Measurements from ENCODE around the gene PRICKLE3.
A peak's percentile ranks its signal among the peaks of the same experiment; 100 is the strongest.

The PRICKLE3 gene

DNA sequence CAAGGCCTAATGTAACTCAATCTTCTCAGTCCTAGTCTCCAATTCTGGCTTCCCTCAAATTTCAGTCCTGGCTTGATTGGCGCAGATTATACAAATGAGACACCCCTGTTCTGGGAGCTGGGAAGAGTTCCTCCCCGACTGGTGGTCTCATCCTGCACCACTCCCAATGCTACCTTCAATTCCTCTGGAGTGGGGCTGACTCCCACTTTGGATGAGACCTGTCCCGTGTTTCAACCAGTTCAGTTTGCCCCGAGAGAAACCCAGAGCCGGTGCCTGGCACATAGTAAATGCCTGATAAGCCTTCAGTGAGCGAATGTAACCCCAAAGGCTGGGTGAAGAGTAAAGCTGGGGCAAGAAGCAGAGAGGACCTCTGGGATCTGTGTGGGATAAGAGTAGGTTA is 17.8 kb upstream of the PRICKLE3 start:
- TF ChIP-seq, protein P1, sequence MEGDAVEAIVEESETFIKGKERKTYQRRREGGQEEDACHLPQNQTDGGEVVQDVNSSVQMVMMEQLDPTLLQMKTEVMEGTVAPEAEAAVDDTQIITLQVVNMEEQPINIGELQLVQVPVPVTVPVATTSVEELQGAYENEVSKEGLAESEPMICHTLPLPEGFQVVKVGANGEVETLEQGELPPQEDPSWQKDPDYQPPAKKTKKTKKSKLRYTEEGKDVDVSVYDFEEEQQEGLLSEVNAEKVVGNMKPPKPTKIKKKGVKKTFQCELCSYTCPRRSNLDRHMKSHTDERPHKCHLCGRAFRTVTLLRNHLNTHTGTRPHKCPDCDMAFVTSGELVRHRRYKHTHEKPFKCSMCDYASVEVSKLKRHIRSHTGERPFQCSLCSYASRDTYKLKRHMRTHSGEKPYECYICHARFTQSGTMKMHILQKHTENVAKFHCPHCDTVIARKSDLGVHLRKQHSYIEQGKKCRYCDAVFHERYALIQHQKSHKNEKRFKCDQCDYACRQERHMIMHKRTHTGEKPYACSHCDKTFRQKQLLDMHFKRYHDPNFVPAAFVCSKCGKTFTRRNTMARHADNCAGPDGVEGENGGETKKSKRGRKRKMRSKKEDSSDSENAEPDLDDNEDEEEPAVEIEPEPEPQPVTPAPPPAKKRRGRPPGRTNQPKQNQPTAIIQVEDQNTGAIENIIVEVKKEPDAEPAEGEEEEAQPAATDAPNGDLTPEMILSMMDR (IDR thresholded peaks at IDR 0.05): no peak
- H3K9me3 ChIP-seq (ENCODE audit: control insufficient read depth, low read length): no peaks in the 10 kb centered on the region

DNA sequence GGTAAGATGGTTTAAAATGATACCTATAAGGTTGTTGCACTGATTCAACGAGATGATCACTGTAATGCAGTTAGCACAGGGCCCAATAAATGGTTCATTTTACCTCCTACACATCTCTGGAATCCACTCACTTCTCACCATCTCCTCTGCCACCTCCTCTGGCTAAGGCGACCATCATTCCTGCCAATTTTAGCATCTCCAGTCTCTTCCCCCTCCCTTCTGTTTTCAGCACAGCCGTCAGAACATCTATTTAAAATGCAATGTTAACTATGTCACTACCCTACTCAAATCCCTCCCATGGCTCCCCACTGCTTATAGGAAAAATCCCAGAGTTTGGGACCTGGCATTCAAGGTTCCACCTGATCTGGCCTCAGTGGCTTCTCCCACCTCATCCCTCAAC is 17.4 kb upstream of the PRICKLE3 start:
- Histone ChIP-seq H2AFZ (no peak overlapping the region), H3K36me3 (ENCODE audit: control insufficient read depth, insufficient read depth, low read length) (no peaks in the 10 kb centered on the region), H3K4me1 (peaks cover 3% of the 10 kb centered on the region), H3K27ac (no peak overlapping the region), H3K9me3 (ENCODE audit: control insufficient read depth, low read length) (no peaks in the 10 kb centered on the region), H3K79me2 (no peaks in the 10 kb centered on the region), H3K27me3 (ENCODE audit: control insufficient read depth, insufficient read depth, low read length) (no peaks in the 10 kb centered on the region), H3K9ac (no peak overlapping the region), H3K4me3 (ENCODE audit: low read depth, low read length) (no peak overlapping the region), H3K4me2 (ENCODE audit: low read length) (no peak overlapping the region)
- TF ChIP-seq, protein P1 (IDR thresholded peaks at IDR 0.05): no peak

More for the DNA sequence above, 17.8 kb upstream of the PRICKLE3 start:
- H3K27me3 ChIP-seq (ENCODE audit: control insufficient read depth, insufficient read depth, low read length): no peaks in the 10 kb centered on the region
- H3K36me3 ChIP-seq (ENCODE audit: control insufficient read depth, insufficient read depth, low read length): no peaks in the 10 kb centered on the region
- H3K9ac ChIP-seq: no peak overlapping the region
- H3K4me1 ChIP-seq: peaks cover 3% of the 10 kb centered on the region
- H3K79me2 ChIP-seq: no peaks in the 10 kb centered on the region
- no peak overlapping the region for H3K4me3 ChIP-seq (ENCODE audit: low read depth, low read length)
- H2AFZ ChIP-seq: no peak overlapping the region
- no peak overlapping the region for H3K4me2 ChIP-seq (ENCODE audit: low read length)
- no peak overlapping the region for H3K27ac ChIP-seq

DNA sequence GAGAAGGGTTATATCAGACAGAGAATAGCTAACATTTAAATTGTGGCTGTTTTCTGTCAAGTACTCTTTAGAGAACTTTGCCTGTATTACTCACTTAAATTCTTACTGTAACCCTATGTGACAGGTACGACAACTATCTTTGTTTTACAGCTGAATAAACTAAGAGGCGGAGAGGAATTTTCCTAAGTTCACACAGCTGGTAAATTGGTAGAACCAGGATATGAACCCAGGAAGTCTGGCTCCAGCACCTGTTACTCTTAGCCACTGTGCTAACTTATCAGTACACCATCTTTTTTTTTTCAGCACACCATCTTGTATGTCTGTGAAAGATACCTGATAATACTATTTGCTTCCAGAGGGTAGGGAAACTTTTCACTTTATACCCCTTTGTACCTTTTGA is 15.8 kb upstream of the PRICKLE3 start:
- H3K79me2 ChIP-seq: no peaks in the 10 kb centered on the region
- no peaks in the 10 kb centered on the region for H3K36me3 ChIP-seq (ENCODE audit: control insufficient read depth, insufficient read depth, low read length)
- no peak overlapping the region for H2AFZ ChIP-seq
- H3K4me1 ChIP-seq: peaks cover 3% of the 10 kb centered on the region
- no peak overlapping the region for H3K4me2 ChIP-seq (ENCODE audit: low read length)
- no peak overlapping the region for H3K4me3 ChIP-seq (ENCODE audit: low read depth, low read length)
- TF ChIP-seq, protein P1 (IDR thresholded peaks at IDR 0.05): no peak
- H3K9me3 ChIP-seq (ENCODE audit: control insufficient read depth, low read length): no peaks in the 10 kb centered on the region
- H3K27me3 ChIP-seq (ENCODE audit: control insufficient read depth, insufficient read depth, low read length): no peaks in the 10 kb centered on the region
- no peak overlapping the region for H3K27ac ChIP-seq
- no peak overlapping the region for H3K9ac ChIP-seq

DNA sequence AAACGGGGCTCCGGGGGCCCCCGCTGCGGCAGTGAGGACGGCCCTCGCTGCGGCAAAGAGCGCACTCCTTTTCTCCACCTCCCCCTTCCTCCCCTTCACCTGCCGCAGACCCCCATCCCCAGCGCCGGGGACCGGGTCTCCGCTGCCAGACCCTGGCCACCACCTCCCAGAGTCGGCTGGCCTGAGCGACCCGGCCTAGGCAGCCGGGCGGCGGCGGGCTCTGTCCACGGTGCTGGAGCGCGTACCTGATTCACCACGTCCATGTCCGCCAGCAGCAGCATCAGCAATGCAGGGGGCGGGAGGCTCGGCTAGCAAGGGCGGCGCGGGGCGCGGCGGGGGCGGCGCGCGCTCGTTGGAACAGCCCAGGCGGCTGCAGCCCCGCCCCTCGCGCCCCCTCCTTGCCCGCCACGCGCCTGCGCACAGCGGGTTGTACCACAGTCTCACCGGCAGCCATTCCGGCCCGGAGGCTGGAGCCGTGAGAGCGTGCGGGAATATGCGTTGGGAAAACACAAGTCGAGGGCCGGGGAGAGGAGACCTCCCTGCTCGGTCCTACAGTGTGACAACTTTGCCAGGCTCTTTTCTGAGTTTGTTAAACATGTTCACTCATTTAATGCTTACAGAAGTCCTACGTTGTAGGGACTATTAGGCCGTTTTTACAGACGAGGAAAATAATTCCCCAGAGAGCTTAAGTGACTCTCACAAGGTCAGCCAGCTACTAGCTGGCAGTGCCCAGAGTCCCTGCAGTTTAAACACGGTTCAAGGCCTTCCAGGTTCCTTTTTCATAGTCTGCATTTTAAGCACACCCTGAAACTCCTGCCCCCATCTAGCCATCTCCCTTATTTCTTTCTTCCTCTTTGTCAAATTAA is 14.0 kb upstream of the PRICKLE3 start, which contains the start of gene SYP:
TSS of gene SYP (minus strand) at position 288 of the 866 bp plus-strand sequence. CDS start at position 281, 7 bp downstream.
- Histone ChIP-seq H3K27ac (peak within 1 kb of the TSS; percentile 77), H3K4me2 (ENCODE audit: low read length) (peak within 1 kb of the TSS; percentile 69), H3K4me3 (ENCODE audit: low read depth, low read length) (peak within 1 kb of the TSS; percentile 40), H3K79me2 (no peaks in the 10 kb centered on the region), H3K4me1 (peaks cover 3% of the 10 kb centered on the region), H3K9ac (peak within 1 kb of the TSS; percentile 37), H3K27me3 (ENCODE audit: control insufficient read depth, insufficient read depth, low read length) (no peaks in the 10 kb centered on the region), H2AFZ (peak within 1 kb of the TSS; percentile 86), H3K36me3 (ENCODE audit: control insufficient read depth, insufficient read depth, low read length) (no peaks in the 10 kb centered on the region), H3K9me3 (ENCODE audit: control insufficient read depth, low read length) (no peaks in the 10 kb centered on the region)
- TF ChIP-seq, protein P1 (IDR thresholded peaks at IDR 0.05): no peak

DNA sequence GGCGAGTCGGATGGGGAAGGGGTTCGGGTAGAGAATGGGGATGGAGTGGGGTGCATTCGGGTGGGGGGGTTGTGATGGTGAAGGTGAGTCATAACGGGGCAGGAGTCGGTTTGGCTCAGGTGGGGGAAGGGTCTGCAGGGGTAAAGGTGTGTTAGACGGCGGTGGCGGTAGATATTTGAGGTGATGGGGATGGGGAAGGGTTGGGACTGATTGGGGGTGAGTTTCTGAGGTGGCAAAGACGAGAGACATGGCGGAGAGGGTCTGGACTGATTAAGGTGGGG is 13.1 kb upstream of the PRICKLE3 start:
- no peak overlapping the region for H3K4me2 ChIP-seq (ENCODE audit: low read length)
- H3K27me3 ChIP-seq (ENCODE audit: control insufficient read depth, insufficient read depth, low read length): no peaks in the 10 kb centered on the region
- H3K27ac ChIP-seq: no peak overlapping the region
- H3K36me3 ChIP-seq (ENCODE audit: control insufficient read depth, insufficient read depth, low read length): no peaks in the 10 kb centered on the region
- H3K79me2 ChIP-seq: no peaks in the 10 kb centered on the region
- peaks cover 3% of the 10 kb centered on the region for H3K4me1 ChIP-seq
- H3K9ac ChIP-seq: peak overlapping the region; percentile 37
- H3K4me3 ChIP-seq (ENCODE audit: low read depth, low read length): no peak overlapping the region
- H2AFZ ChIP-seq: no peak overlapping the region
- TF ChIP-seq, protein P1 (IDR thresholded peaks at IDR 0.05): no peak
- H3K9me3 ChIP-seq (ENCODE audit: control insufficient read depth, low read length): no peaks in the 10 kb centered on the region
